Astrocyte of the hippocampus (primary cell): ENCODE data around the gene PKM.

Experiments
- DNase-seq: peaks from one replicate; pipeline ENCODE4 v3.0.0; 2011; ENCODE audit warnings: low read depth, low spot score

The PKM gene

DNA sequence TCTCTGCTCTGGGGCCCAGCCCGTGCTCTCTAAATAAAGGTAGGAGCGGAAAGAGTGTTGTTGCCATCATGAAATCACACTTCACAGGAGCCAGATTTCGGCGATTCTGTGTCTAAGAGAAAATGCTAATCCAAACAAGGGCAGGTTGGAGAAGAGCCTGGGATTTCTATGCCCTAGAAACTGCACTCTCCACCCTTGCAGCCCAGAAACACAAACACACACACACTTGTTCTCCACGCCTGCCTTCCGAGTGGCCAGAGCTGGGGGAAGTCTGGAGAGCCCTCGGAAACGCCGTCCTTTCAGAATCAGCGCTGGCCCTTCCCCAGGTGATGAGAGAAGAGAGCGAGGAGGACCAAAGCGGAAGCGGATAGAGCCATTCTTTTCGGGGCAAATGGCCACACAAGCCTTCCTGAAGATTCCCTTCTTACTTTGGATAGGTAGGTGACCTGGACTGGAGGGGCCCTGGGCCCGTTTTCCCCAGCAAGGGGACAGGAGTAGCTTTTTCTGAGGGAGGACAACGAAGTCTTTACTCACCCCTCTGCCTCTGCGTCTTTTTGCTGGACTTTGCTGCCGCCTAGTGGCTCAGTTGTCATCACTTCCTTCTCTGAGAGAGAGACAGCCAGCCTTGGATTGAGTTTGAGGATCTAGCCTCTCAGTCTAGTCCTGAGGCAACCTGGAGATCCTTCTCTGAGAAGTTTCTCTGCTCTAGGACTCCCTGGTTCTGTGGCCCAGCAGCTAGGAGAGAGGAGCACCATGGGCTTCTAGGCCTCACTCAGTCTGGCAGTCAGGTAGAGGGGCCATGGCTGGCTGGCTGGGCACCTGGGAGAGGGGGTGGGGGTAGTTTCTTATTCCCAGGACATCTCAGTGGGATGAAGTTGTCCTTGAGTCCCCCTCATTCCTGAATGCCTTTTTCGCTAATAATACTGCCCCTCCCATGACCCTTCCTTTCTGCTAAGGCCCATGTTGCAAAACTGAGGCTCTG, 75.1 kb downstream of the PKM start:
- peak; percentile 92 for DNase-seq

- DNase-seq, result peak; percentile 93
Observed at GRCh38 chr15:72155003-72155621, 75.9 kb downstream of the PKM start.

DNA sequence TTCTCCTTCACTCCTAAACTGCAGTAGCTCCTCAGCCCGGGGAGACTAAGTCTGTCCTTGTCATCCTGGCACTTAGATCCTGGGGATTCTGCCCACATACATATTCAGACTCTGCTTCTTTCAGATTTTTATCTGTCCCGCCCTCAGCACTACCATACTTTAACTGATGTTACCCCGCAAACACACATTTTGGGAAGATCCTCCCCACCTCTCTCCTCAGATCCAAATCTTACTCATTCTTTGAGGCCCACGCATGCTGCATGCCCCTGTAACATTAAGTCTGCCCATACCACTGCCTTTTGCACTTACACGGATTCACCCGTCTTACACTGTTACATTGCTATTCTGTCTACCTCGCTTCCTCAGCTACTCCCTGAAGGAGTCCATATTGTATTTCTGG, 76.7 kb downstream of the PKM start:
- no peak for DNase-seq

DNA sequence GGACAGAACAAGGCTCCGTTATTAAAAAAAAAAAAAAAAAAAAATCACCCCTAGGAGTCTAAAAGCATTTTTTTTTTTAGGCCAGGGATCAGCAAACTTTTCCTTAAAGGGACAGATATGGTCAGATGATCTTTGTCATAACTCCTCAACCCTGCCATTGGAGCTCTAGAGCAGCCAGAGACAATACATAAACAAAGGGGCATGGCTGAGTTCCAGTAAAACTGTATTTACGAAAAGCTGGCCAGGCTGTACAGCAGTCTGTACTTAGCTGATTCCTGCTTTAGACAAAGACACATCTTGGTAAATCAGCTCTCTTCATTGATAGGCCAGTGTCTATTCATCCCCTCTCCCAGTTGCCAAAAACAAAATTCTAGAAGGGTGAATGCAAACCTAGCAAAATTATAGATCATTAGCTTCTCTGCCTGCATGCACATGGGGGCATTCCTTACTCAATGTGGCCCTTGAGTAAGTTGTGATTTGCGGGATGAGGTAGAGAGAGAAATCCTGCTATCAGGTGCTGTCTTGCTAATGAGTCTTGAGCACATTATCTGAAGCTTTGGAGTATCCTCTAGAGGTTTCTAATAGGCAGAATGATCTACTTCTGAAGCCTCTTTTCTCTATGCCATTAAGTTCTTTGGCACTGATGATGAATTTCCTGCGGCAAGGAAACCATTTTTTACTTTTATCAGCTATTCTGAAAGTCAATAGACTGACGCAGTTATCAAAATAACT, 77.6 kb downstream of the PKM start:
- no peak for DNase-seq
